Erythroblast (primary cell): ENCODE results near the gene SNX33.

Source experiments
- GATA1 ChIP-seq: IDR thresholded peaks from 2 replicates; pipeline ENCODE4 v1.6.1; 2011; ENCODE audit warnings: low read depth, mild to moderate bottlenecking, control low read depth, low read length, moderate library complexity
- POLR2A ChIP-seq: IDR thresholded peaks from 2 replicates; pipeline ENCODE4 v1.6.1; 2011; ENCODE audit warnings: mild to moderate bottlenecking, low read length

GRCh38 chr15:75666823-75667501 lies 19.2 kb downstream of the SNX33 start:
- TF ChIP-seq POLR2A (no peak), GATA1 (no peak)
